ENCODE data around the gene PLXNA2.

Gene PLXNA2

GRCh38 chr1:208243967-208244916, at the start of gene PLXNA2:
TSS of gene PLXNA2 (minus strand) at chr1:208244384. CDS start at chr1:208217922, 26,462 bp downstream.
- peak; percentile 16 to 34 for DNase-seq (ENCODE audit: extremely low read depth in 1 of 2, low read depth in 1 of 2)

GRCh38 chr1:208292908-208293307, 48.7 kb upstream of the PLXNA2 start:
- DNase-seq (ENCODE audit: extremely low read depth in 1 of 2, low read depth in 1 of 2), result no peak

- no peak for DNase-seq (ENCODE audit: extremely low read depth in 1 of 2, low read depth in 1 of 2)
These were observed 47.9 kb upstream of the PLXNA2 start for GRCh38 chr1:208291923-208292711.

- no peak for DNase-seq (ENCODE audit: extremely low read depth in 1 of 2, low read depth in 1 of 2)
These were observed 46.9 kb upstream of the PLXNA2 start for GRCh38 chr1:208291129-208291528.

- DNase-seq (ENCODE audit: extremely low read depth in 1 of 2, low read depth in 1 of 2), result no peak
These were observed 45.5 kb upstream of the PLXNA2 start for GRCh38 chr1:208289716-208290115.

- DNase-seq (ENCODE audit: extremely low read depth in 1 of 2, low read depth in 1 of 2), result no peak
These were observed 44.3 kb upstream of the PLXNA2 start for GRCh38 chr1:208288495-208288894.

- DNase-seq (ENCODE audit: extremely low read depth in 1 of 2, low read depth in 1 of 2), result no peak
These were observed 36.7 kb upstream of the PLXNA2 start for GRCh38 chr1:208280681-208281450.

- DNase-seq (ENCODE audit: extremely low read depth in 1 of 2, low read depth in 1 of 2), result no peak
These were observed 35.8 kb upstream of the PLXNA2 start for GRCh38 chr1:208279826-208280588.

GRCh38 chr1:208278638-208279037, 34.5 kb upstream of the PLXNA2 start:
- no peak for DNase-seq (ENCODE audit: extremely low read depth in 1 of 2, low read depth in 1 of 2)

- no peak for DNase-seq (ENCODE audit: extremely low read depth in 1 of 2, low read depth in 1 of 2)
These were observed 32.7 kb upstream of the PLXNA2 start for GRCh38 chr1:208276757-208277435.

GRCh38 chr1:208275083-208275482, 30.9 kb upstream of the PLXNA2 start:
- no peak for DNase-seq (ENCODE audit: extremely low read depth in 1 of 2, low read depth in 1 of 2)

GRCh38 chr1:208273386-208274017, 29.3 kb upstream of the PLXNA2 start:
- no peak for DNase-seq (ENCODE audit: extremely low read depth in 1 of 2, low read depth in 1 of 2)

GRCh38 chr1:208272713-208273112, 28.5 kb upstream of the PLXNA2 start:
- no peak for DNase-seq (ENCODE audit: extremely low read depth in 1 of 2, low read depth in 1 of 2)

GRCh38 chr1:208272311-208272710, 28.1 kb upstream of the PLXNA2 start:
- DNase-seq (ENCODE audit: extremely low read depth in 1 of 2, low read depth in 1 of 2), result no peak

- no peak for DNase-seq (ENCODE audit: extremely low read depth in 1 of 2, low read depth in 1 of 2)
These were observed 27.1 kb upstream of the PLXNA2 start for GRCh38 chr1:208271236-208271635.

GRCh38 chr1:208270651-208271141, 26.5 kb upstream of the PLXNA2 start:
- no peak for DNase-seq (ENCODE audit: extremely low read depth in 1 of 2, low read depth in 1 of 2)

- no peak for DNase-seq (ENCODE audit: extremely low read depth in 1 of 2, low read depth in 1 of 2)
These were observed 25.1 kb upstream of the PLXNA2 start for GRCh38 chr1:208269338-208269666.

- no peak for DNase-seq (ENCODE audit: extremely low read depth in 1 of 2, low read depth in 1 of 2)
These were observed 24.6 kb upstream of the PLXNA2 start for GRCh38 chr1:208268541-208269337.
